HG03175 (cell line): ENCODE measurements around the gene PLEKHM3.

Experiments used
- ATAC-seq: cut with Tn5 transposase; IDR thresholded peaks from one replicate; pipeline ENCODE4 v1.9.1; 2021; ENCODE audit warnings: mild to moderate bottlenecking, moderate library complexity; ENCODE audit not compliant: unreplicated experiment

The PLEKHM3 gene

GRCh38 chr2:207926989-207927300, 98.4 kb downstream of the PLEKHM3 start:
- ATAC-seq: no peak

- ATAC-seq: no peak
Measured at GRCh38 chr2:207926133-207926988, 99.0 kb downstream of the PLEKHM3 start.

GRCh38 chr2:207925601-207926000, 99.7 kb downstream of the PLEKHM3 start:
- ATAC-seq: no peak

GRCh38 chr2:207921606-207922005, 103.7 kb downstream of the PLEKHM3 start:
- no peak for ATAC-seq

GRCh38 chr2:207920721-207921120, 104.6 kb downstream of the PLEKHM3 start:
- no peak for ATAC-seq

GRCh38 chr2:207920321-207920720, 105.0 kb downstream of the PLEKHM3 start:
- ATAC-seq: no peak

- ATAC-seq: no peak
Measured at GRCh38 chr2:207919164-207919919, 106.0 kb downstream of the PLEKHM3 start.

GRCh38 chr2:207914716-207915115, 110.6 kb downstream of the PLEKHM3 start:
- ATAC-seq: no peak

- ATAC-seq: no peak
Measured at GRCh38 chr2:207913772-207914358, 111.5 kb downstream of the PLEKHM3 start.

- ATAC-seq: no peak
Measured at GRCh38 chr2:207911856-207912255, 113.5 kb downstream of the PLEKHM3 start.

GRCh38 chr2:207911215-207911614, 114.1 kb downstream of the PLEKHM3 start:
- ATAC-seq: no peak

GRCh38 chr2:207906495-207906894, 118.8 kb downstream of the PLEKHM3 start:
- ATAC-seq: peak; percentile 45

GRCh38 chr2:207905546-207905945, 119.8 kb downstream of the PLEKHM3 start:
- ATAC-seq: no peak

GRCh38 chr2:207903236-207903635, 122.1 kb downstream of the PLEKHM3 start:
- ATAC-seq: no peak

GRCh38 chr2:207902821-207903220, 122.5 kb downstream of the PLEKHM3 start:
- no peak for ATAC-seq

GRCh38 chr2:207901829-207902228, 123.5 kb downstream of the PLEKHM3 start:
- no peak for ATAC-seq

- ATAC-seq: no peak
Measured at GRCh38 chr2:207901401-207901800, 123.9 kb downstream of the PLEKHM3 start.

GRCh38 chr2:207898354-207898695, 127.0 kb downstream of the PLEKHM3 start:
- ATAC-seq: no peak

GRCh38 chr2:207897541-207898353, 127.6 kb downstream of the PLEKHM3 start:
- ATAC-seq: no peak

GRCh38 chr2:207896525-207897285, 128.6 kb downstream of the PLEKHM3 start:
- no peak for ATAC-seq
